ENCODE data around the gene DSC2. TPM values are rescaled to one million over a fixed set of nuclear protein-coding genes. Genes with fewer than 3 reads are reported as not detected.

DSC2 gene
- total and polyA plus RNA-seq, 2 donors (not counting 3 experiments of a cell fraction or from before 2014, with no cell fraction given): under 0.01 TPM; not detected in 1

GRCh38 chr18:31105733-31106132, 3.5 kb upstream of the DSC2 start:
- intact Hi-C loops (cut with micrococcal nuclease) (no loop called here), dilution Hi-C loops (cut with MboI; ENCODE audit: extremely low pct_ligation_motif_present, low sequenced_read_pairs) (no loop called here)
- Histone ChIP-seq H3K79me2 (ENCODE audit: control insufficient read depth, insufficient read depth, low read length) (no peaks in the 10 kb centered on the region), H3K27me3 (ENCODE audit: control insufficient read depth in 2 of 2, insufficient read depth in 2 of 2, low read length in 2 of 2) (peaks cover 7 to 19% of the 10 kb centered on the region in 2 experiments), H4K20me1 (replicated peaks; ENCODE audit: control insufficient read depth, extremely low read depth, insufficient read depth, low read length) (no peaks in the 10 kb centered on the region), H3K9me1 (replicated peaks; ENCODE audit: control insufficient read depth, extremely low read depth, insufficient read depth, low read length) (no peaks in the 10 kb centered on the region), H3K9ac (replicated peaks; ENCODE audit: extremely low read depth, insufficient read depth, low read length) (no peak overlapping the region), H2AFZ (ENCODE audit: low read depth, low read length) (no peak overlapping the region), H3K4me3 (replicated peaks in 1 of 3; ENCODE audit: insufficient read depth in 1 of 3, low read depth in 1 of 3, low read length in 3 of 3) (no peak overlapping the region), H3K4me1 (ENCODE audit: control insufficient read depth, extremely low read depth, insufficient read depth, low read length) (no peaks in the 10 kb centered on the region), H3K4me2 (ENCODE audit: insufficient read depth, low read length) (no peak overlapping the region), H3K36me3 (ENCODE audit: control insufficient read depth in 2 of 2, extremely low read depth in 1 of 2, insufficient read depth in 2 of 2, low read length in 2 of 2) (no peaks in the 10 kb centered on the region), H3K9me3 (replicated peaks; ENCODE audit: control insufficient read depth, insufficient read depth, low read length) (no peaks in the 10 kb centered on the region), H3K27ac (ENCODE audit: insufficient read depth, low read depth, low read length) (no peak overlapping the region)
- ChIA-PET CTCF (no interaction called here), POLR2A (no interaction called here)
- FAIRE-seq: no peak
- TF ChIP-seq POLR2AphosphoS5 (IDR thresholded peaks at IDR 0.05; ENCODE audit: insufficient read depth, low read depth, low read length) (no peak), MAX (IDR thresholded peaks at IDR 0.05; ENCODE audit: insufficient read depth, insufficient read length) (no peak), MYC (IDR thresholded peaks at IDR 0.05; ENCODE audit: low read depth, low read length) (no peak), EZH2 (IDR thresholded peaks at IDR 0.05; ENCODE audit: borderline replicate concordance, low read depth, low read length, severe bottlenecking) (no peak), GATA2 (IDR thresholded peaks at IDR 0.05; ENCODE audit: insufficient read depth, insufficient read length, low read depth, low read length) (no peak), FOS (IDR thresholded peaks at IDR 0.05; ENCODE audit: borderline replicate concordance, insufficient read depth, low read length) (no peak), JUN (IDR thresholded peaks at IDR 0.05; ENCODE audit: borderline replicate concordance, insufficient read depth, insufficient read length, low read depth) (no peak), POLR2A (IDR thresholded peaks at IDR 0.05; ENCODE audit: low read depth, low read length) (no peak), CTCF (IDR thresholded peaks at IDR 0.05; ENCODE audit: extremely low read depth in 1 of 2, insufficient read depth in 1 of 2, low read depth in 1 of 2, low read length in 2 of 2) (no peak)
- no peak for DNase-seq (ENCODE audit: low read depth, low spot score)
- BruUV-seq (replicated peaks): no TSS peak
